T-helper 1 cell treated with Interleukin-12 subunit alpha and Interleukin-12 subunit beta and Interleukin-4 antibody, amounts not matched to agents 30 ng/mL and 1 ng/mL, for 36 hours (primary cell): ENCODE measurements around the gene FAM217B. TPM values are rescaled to one million over a fixed set of nuclear protein-coding genes. Genes with fewer than 3 reads are reported as not detected.
"Not testable (repeated sequence)": the region's sequence is repeated elsewhere in the genome, so short reads cannot be mapped to it uniquely, and the experiment has no call there.

Experiments
- intact Hi-C: fragments of 100-400 bp; cut with micrococcal nuclease; formaldehyde crosslinking; loops from one replicate; pipeline ENCODE4 v1.15.1; 2024
- total RNA-seq: library from RNA; stranded (reverse); gene quantifications from 2 replicates; pipeline ENCODE4 v1.2.3, GENCODE V29; 2022

Gene FAM217B
- total RNA-seq, 1 donor from 2014 or later, result 31.0 TPM

GRCh38 chr20:59938221-59938620 is 2.0 kb upstream of the FAM217B start:
- intact Hi-C loops, result no loop called here

GRCh38 chr20:59938696-59939051 is 1.5 kb upstream of the FAM217B start:
- intact Hi-C loops, result no loop called here

GRCh38 chr20:59939052-59939878 is 924 bp upstream of the FAM217B start:
- intact Hi-C loops, result no loop called here

- intact Hi-C loops, result loop anchor here (1.0 to 5.0 kb wide), 3 partner anchors 9 to 1288 kb away; partner anchors contain the start of gene STX16
These were observed 385 bp upstream of the FAM217B start for GRCh38 chr20:59939879-59940128.

- intact Hi-C loops, result loop anchor here (1.0 to 5.0 kb wide), 3 partner anchors 8 to 1289 kb away; partner anchors contain the start of gene STX16
These were observed 736 bp downstream of the FAM217B start for GRCh38 chr20:59940956-59941294.

GRCh38 chr20:59942245-59942644 is 2.1 kb downstream of the FAM217B start:
- intact Hi-C loops, result loop anchor here (5.0 kb wide), 1 partner anchor 1290 kb away; the partner anchor contains the start of gene STX16

- intact Hi-C loops, result loop anchor here (5.0 kb wide), 1 partner anchor 1292 kb away; the partner anchor contains the start of gene STX16
These were observed 4.5 kb downstream of the FAM217B start for GRCh38 chr20:59944726-59945125.

- intact Hi-C loops, result no loop called here
These were observed 5.0 kb downstream of the FAM217B start for GRCh38 chr20:59945175-59945574.

GRCh38 chr20:59945731-59946130 is 5.5 kb downstream of the FAM217B start:
- intact Hi-C loops, result no loop called here

GRCh38 chr20:59947376-59947775 is 7.2 kb downstream of the FAM217B start:
- intact Hi-C loops, result no loop called here

- intact Hi-C loops, result loop anchor here (2.0 kb wide), 4 partner anchors 13 to 1939 kb away; no protein-coding TSS in a partner anchor
These were observed 8.0 kb downstream of the FAM217B start for GRCh38 chr20:59948212-59948611.

- intact Hi-C loops, result loop anchor here (1.0 to 2.0 kb wide), 9 partner anchors 9 to 1938 kb away; partner anchors contain the start of genes FAM217B and PPP1R3D
These were observed 8.9 kb downstream of the FAM217B start for GRCh38 chr20:59948828-59949720.

GRCh38 chr20:59949911-59950310 is 9.7 kb downstream of the FAM217B start:
- intact Hi-C loops, result loop anchor here (1.0 to 2.0 kb wide), 9 partner anchors 10 to 1937 kb away; partner anchors contain the start of genes FAM217B and PPP1R3D

- intact Hi-C loops, result no loop called here
These were observed 14.5 kb downstream of the FAM217B start for GRCh38 chr20:59954718-59955117.

- intact Hi-C loops, result no loop called here
These were observed 15.1 kb downstream of the FAM217B start for GRCh38 chr20:59955131-59955796.

- intact Hi-C loops, result not testable (repeated sequence)
These were observed 17.4 kb downstream of the FAM217B start for GRCh38 chr20:59957568-59957967.

GRCh38 chr20:59958123-59958522 is 17.9 kb downstream of the FAM217B start, which contains the start of gene CDH26:
CDH26 (plus strand) TSS chr20:59958423; CDS start chr20:59958727, 304 bp downstream.
- intact Hi-C loops, result no loop called here

- intact Hi-C loops, result no loop called here
These were observed 18.4 kb downstream of the FAM217B start for GRCh38 chr20:59958626-59959025.

- intact Hi-C loops, result no loop called here
These were observed 21.2 kb downstream of the FAM217B start for GRCh38 chr20:59961423-59961822.

- intact Hi-C loops, result no loop called here
These were observed 22.0 kb downstream of the FAM217B start for GRCh38 chr20:59962155-59962554.

GRCh38 chr20:59966428-59966827 is 26.2 kb downstream of the FAM217B start:
- intact Hi-C loops, result no loop called here
